ENCODE data around the gene WWOX. TPM values are rescaled to one million over a fixed set of nuclear protein-coding genes. Genes with fewer than 3 reads are reported as not detected.

Gene WWOX
- total and polyA plus RNA-seq, 2 donors (not counting 3 experiments of a cell fraction or from before 2014, with no cell fraction given), result 6.2 to 12.5 TPM

DNA sequence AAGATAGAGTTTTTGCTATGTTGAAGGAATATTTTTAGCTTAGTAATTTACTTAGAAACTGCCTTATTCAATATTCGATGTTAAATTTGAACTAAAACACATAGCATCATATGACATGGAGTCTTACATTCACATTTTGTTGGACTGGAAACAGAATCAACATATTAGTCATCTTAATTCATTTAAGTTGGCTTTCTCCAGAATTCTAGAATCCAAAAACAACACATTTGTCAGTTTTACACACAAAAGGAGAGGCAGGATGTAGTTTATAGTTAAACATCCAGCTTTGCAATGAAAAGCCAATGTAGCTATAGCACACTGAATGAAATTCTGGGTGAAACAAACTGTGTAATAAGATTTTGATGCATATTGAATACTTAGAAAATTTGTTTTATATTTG, 43.3 kb downstream of the WWOX start:
- peaks cover 21% of the 10 kb centered on the region for H3K4me1 ChIP-seq (ENCODE audit: control insufficient read depth, extremely low read depth, insufficient read depth, low read length)
- H3K9me1 ChIP-seq (replicated peaks; ENCODE audit: control insufficient read depth, extremely low read depth, insufficient read depth, low read length), result no peaks in the 10 kb centered on the region
- intact Hi-C loops (cut with micrococcal nuclease), result loop anchor here (5.0 kb wide), 1 partner anchor 90 kb away; no protein-coding TSS in a partner anchor
- ChIA-PET CTCF (interaction anchor here (0.5 to 2.1 kb wide), 4 partner anchors 13 to 43 kb away, joined by 3 to 10 read pairs (median 4); partner anchors contain the start of gene WWOX), POLR2A (no interaction called here)
- dilution Hi-C loops (cut with MboI; ENCODE audit: extremely low pct_ligation_motif_present, low sequenced_read_pairs), result no loop called here
- TF ChIP-seq, protein P1, sequence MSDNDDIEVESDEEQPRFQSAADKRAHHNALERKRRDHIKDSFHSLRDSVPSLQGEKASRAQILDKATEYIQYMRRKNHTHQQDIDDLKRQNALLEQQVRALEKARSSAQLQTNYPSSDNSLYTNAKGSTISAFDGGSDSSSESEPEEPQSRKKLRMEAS (IDR thresholded peaks at IDR 0.05; ENCODE audit: insufficient read depth, insufficient read length), result no peak
- TF ChIP-seq POLR2AphosphoS5 (IDR thresholded peaks at IDR 0.05; ENCODE audit: insufficient read depth, low read depth, low read length) (no peak), JUN (IDR thresholded peaks at IDR 0.05; ENCODE audit: borderline replicate concordance, insufficient read depth, insufficient read length, low read depth) (no peak), MYC (IDR thresholded peaks at IDR 0.05; ENCODE audit: low read depth, low read length) (no peak), EZH2 (IDR thresholded peaks at IDR 0.05; ENCODE audit: borderline replicate concordance, low read depth, low read length, severe bottlenecking) (no peak), FOS (IDR thresholded peaks at IDR 0.05; ENCODE audit: borderline replicate concordance, insufficient read depth, low read length) (no peak), POLR2A (IDR thresholded peaks at IDR 0.05; ENCODE audit: low read depth, low read length) (no peak), GATA2 (IDR thresholded peaks at IDR 0.05; ENCODE audit: insufficient read depth, insufficient read length, low read depth, low read length) (no peak)
- TF ChIP-seq, protein P2, sequence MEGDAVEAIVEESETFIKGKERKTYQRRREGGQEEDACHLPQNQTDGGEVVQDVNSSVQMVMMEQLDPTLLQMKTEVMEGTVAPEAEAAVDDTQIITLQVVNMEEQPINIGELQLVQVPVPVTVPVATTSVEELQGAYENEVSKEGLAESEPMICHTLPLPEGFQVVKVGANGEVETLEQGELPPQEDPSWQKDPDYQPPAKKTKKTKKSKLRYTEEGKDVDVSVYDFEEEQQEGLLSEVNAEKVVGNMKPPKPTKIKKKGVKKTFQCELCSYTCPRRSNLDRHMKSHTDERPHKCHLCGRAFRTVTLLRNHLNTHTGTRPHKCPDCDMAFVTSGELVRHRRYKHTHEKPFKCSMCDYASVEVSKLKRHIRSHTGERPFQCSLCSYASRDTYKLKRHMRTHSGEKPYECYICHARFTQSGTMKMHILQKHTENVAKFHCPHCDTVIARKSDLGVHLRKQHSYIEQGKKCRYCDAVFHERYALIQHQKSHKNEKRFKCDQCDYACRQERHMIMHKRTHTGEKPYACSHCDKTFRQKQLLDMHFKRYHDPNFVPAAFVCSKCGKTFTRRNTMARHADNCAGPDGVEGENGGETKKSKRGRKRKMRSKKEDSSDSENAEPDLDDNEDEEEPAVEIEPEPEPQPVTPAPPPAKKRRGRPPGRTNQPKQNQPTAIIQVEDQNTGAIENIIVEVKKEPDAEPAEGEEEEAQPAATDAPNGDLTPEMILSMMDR (IDR thresholded peaks at IDR 0.05; ENCODE audit: extremely low read depth in 1 of 2, insufficient read depth in 1 of 2, low read depth in 1 of 2, low read length in 2 of 2), result no peak
- no peak overlapping the region for H2AFZ ChIP-seq (ENCODE audit: low read depth, low read length)
- H3K36me3 ChIP-seq (ENCODE audit: control insufficient read depth in 2 of 2, extremely low read depth in 1 of 2, insufficient read depth in 2 of 2, low read length in 2 of 2), result no peaks in the 10 kb centered on the region
- FAIRE-seq (peak; percentile 61), DNase-seq (ENCODE audit: low read depth, low spot score) (peak; percentile 84)
- H4K20me1 ChIP-seq (replicated peaks; ENCODE audit: control insufficient read depth, extremely low read depth, insufficient read depth, low read length), result no peaks in the 10 kb centered on the region
- H3K27ac ChIP-seq (ENCODE audit: insufficient read depth, low read depth, low read length), result peak overlapping the region; percentile 3
- H3K79me2 ChIP-seq (ENCODE audit: control insufficient read depth, insufficient read depth, low read length), result no peaks in the 10 kb centered on the region
- no peaks in the 10 kb centered on the region for H3K27me3 ChIP-seq (ENCODE audit: control insufficient read depth in 2 of 2, insufficient read depth in 2 of 2, low read length in 2 of 2)
- no peaks in the 10 kb centered on the region for H3K9me3 ChIP-seq (replicated peaks; ENCODE audit: control insufficient read depth, insufficient read depth, low read length)
- no TSS peak for BruUV-seq (replicated peaks)
- peak overlapping the region; percentile 35 for H3K4me2 ChIP-seq (ENCODE audit: insufficient read depth, low read length)
- no peak overlapping the region for H3K9ac ChIP-seq (replicated peaks; ENCODE audit: extremely low read depth, insufficient read depth, low read length)
- no peak overlapping the region for H3K4me3 ChIP-seq (replicated peaks in 1 of 3; ENCODE audit: insufficient read depth in 1 of 3, low read depth in 1 of 3, low read length in 3 of 3)
